ENCODE data around the gene COX4I1.

Gene COX4I1

DNA sequence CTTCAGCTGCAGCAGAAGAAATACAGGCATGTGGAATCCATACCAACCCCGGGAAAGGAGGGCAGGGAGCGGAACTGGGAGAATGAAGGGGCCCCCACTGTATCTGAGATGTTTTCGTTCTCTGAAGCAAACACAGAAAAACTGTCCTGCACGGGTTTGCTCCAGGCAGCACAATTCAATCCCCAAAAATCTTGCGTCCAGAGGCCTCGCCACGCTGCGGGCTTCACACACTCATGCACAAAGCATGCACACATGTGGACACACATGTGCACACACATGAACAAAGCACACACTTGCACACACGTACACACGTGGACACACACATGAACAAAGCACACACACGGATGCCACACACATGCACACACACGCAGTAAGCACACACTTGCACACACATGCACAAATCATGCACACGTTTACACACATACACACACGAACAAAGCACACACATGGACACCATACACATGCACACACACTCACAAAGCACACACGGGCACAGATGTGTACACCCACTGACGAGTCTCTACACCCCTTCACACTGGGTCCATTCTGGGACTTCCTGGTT, 27.3 kb downstream of the COX4I1 start:
- no peaks in the 10 kb centered on the region for H3K79me2 ChIP-seq (ENCODE audit: low read length)
- no peak overlapping the region for H3K4me2 ChIP-seq (ENCODE audit: low read length)
- H4K20me1 ChIP-seq (ENCODE audit: insufficient read depth, low read length) = no peaks in the 10 kb centered on the region
- H3K4me3 ChIP-seq (ENCODE audit: low read length) = no peak overlapping the region
- H3K9me3 ChIP-seq (ENCODE audit: insufficient read depth, low read length) = no peaks in the 10 kb centered on the region; the same call in 1 of the 2 replicates
- no peak for TF ChIP-seq CTCF (IDR thresholded peaks at IDR 0.05; ENCODE audit: low read depth, low read length)
- no peak for TF ChIP-seq EZH2phosphoT487 (IDR thresholded peaks at IDR 0.05; ENCODE audit: low read depth)
- peaks cover 6% of the 10 kb centered on the region for H3K27me3 ChIP-seq (ENCODE audit: low read depth, low read length)
- peaks cover 6% of the 10 kb centered on the region for H3K36me3 ChIP-seq (replicated peaks; ENCODE audit: low read depth, low read length)
- H3K4me1 ChIP-seq (ENCODE audit: low read length) = peaks cover 22% of the 10 kb centered on the region
- H2AFZ ChIP-seq (ENCODE audit: low read depth, low read length) = no peak overlapping the region
- no peak overlapping the region for H3K9ac ChIP-seq (ENCODE audit: low read length)
- H3K27ac ChIP-seq (ENCODE audit: low read length) = no peak overlapping the region

DNA sequence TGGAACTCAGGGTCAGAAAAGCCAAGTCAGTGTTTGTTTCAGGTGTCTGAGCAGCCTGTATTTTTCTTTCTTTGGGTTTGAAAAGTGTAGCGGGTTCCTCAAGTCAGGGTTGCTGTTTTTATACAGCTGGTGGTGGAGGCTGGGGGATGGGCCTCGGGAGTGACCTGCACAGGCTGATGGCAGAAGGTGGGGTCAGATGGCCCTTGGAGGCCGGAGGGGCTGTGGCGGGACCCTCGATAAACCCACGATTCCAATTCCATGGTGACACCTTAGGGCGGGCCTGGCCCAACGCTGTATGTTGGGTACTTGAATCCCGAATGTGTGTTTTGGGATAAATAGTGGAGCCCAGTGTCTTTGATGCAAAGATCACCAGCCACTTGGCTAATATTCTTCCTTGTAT, 28.7 kb downstream of the COX4I1 start:
- Histone ChIP-seq H3K36me3 (replicated peaks; ENCODE audit: low read depth, low read length) (peaks cover 6% of the 10 kb centered on the region), H3K79me2 (ENCODE audit: low read length) (no peaks in the 10 kb centered on the region), H3K27ac (ENCODE audit: low read length) (no peak overlapping the region), H3K9me3 (ENCODE audit: insufficient read depth, low read length) (no peaks in the 10 kb centered on the region; the same call in 1 of the 2 replicates), H2AFZ (ENCODE audit: low read depth, low read length) (no peak overlapping the region), H3K4me2 (ENCODE audit: low read length) (no peak overlapping the region), H3K27me3 (ENCODE audit: low read depth, low read length) (peaks cover 6% of the 10 kb centered on the region), H3K4me3 (ENCODE audit: low read length) (no peak overlapping the region), H3K9ac (ENCODE audit: low read length) (no peak overlapping the region), H3K4me1 (ENCODE audit: low read length) (peaks cover 30% of the 10 kb centered on the region), H4K20me1 (ENCODE audit: insufficient read depth, low read length) (no peaks in the 10 kb centered on the region)
- no peak for TF ChIP-seq CTCF (IDR thresholded peaks at IDR 0.05; ENCODE audit: low read depth, low read length)
- no peak for TF ChIP-seq EZH2phosphoT487 (IDR thresholded peaks at IDR 0.05; ENCODE audit: low read depth)

DNA sequence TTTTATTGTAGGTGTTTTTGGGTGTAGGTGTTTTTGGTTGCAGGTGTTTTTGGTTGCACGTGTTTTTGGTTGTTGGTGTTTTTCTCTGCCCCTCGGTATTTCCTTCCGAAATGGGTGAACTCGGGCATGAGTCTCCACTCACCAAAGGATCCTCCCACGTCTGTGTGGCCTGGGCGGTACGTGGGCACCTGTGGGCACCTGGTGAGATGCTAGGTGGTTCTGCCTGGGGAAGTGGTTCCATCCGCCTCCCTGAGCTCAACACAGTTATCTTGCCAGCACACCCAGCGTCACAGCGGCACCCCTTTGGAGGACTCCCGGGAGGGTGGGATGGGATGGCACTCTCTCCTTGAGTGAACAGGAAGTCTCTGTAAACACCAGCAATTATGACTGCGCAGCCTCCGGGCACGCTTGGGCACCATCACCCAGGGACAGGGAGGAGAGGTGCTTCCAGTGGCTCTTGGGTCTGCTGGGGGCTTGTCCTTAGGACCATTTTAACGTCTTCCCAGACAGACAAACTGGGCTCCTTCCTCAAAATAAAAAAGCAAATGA, 29.8 kb downstream of the COX4I1 start:
- TF ChIP-seq EZH2phosphoT487 (IDR thresholded peaks at IDR 0.05; ENCODE audit: low read depth) = no peak
- TF ChIP-seq CTCF (IDR thresholded peaks at IDR 0.05; ENCODE audit: low read depth, low read length) = no peak
- Histone ChIP-seq H3K9ac (ENCODE audit: low read length) (no peak overlapping the region), H3K27me3 (ENCODE audit: low read depth, low read length) (peaks cover 6% of the 10 kb centered on the region), H3K9me3 (ENCODE audit: insufficient read depth, low read length) (no peaks in the 10 kb centered on the region; the same call in 1 of the 2 replicates), H3K4me3 (ENCODE audit: low read length) (no peak overlapping the region), H2AFZ (ENCODE audit: low read depth, low read length) (no peak overlapping the region), H3K36me3 (replicated peaks; ENCODE audit: low read depth, low read length) (peaks cover 4% of the 10 kb centered on the region), H3K27ac (ENCODE audit: low read length) (no peak overlapping the region), H3K79me2 (ENCODE audit: low read length) (no peaks in the 10 kb centered on the region), H4K20me1 (ENCODE audit: insufficient read depth, low read length) (no peaks in the 10 kb centered on the region), H3K4me1 (ENCODE audit: low read length) (peaks cover 26% of the 10 kb centered on the region), H3K4me2 (ENCODE audit: low read length) (no peak overlapping the region)

GRCh38 chr16:85829751-85830445, 30.4 kb downstream of the COX4I1 start:
- TF ChIP-seq EZH2phosphoT487 (IDR thresholded peaks at IDR 0.05; ENCODE audit: low read depth) = no peak
- TF ChIP-seq CTCF (IDR thresholded peaks at IDR 0.05; ENCODE audit: low read depth, low read length) = no peak
- Histone ChIP-seq H3K4me1 (ENCODE audit: low read length) (peaks cover 19% of the 10 kb centered on the region), H3K27ac (ENCODE audit: low read length) (no peak overlapping the region), H3K4me3 (ENCODE audit: low read length) (no peak overlapping the region), H3K36me3 (replicated peaks; ENCODE audit: low read depth, low read length) (peaks cover 4% of the 10 kb centered on the region), H3K27me3 (ENCODE audit: low read depth, low read length) (peaks cover 12% of the 10 kb centered on the region), H3K79me2 (ENCODE audit: low read length) (no peaks in the 10 kb centered on the region), H3K9me3 (ENCODE audit: insufficient read depth, low read length) (no peaks in the 10 kb centered on the region; the same call in 1 of the 2 replicates), H4K20me1 (ENCODE audit: insufficient read depth, low read length) (no peaks in the 10 kb centered on the region), H2AFZ (ENCODE audit: low read depth, low read length) (no peak overlapping the region), H3K9ac (ENCODE audit: low read length) (no peak overlapping the region), H3K4me2 (ENCODE audit: low read length) (no peak overlapping the region)
